ENCODE data around the gene INS. TPM values are rescaled to one million over a fixed set of nuclear protein-coding genes. Genes with fewer than 3 reads are reported as not detected.

INS gene
- total RNA-seq, 2 donors from 2014 or later, result not detected

DNA sequence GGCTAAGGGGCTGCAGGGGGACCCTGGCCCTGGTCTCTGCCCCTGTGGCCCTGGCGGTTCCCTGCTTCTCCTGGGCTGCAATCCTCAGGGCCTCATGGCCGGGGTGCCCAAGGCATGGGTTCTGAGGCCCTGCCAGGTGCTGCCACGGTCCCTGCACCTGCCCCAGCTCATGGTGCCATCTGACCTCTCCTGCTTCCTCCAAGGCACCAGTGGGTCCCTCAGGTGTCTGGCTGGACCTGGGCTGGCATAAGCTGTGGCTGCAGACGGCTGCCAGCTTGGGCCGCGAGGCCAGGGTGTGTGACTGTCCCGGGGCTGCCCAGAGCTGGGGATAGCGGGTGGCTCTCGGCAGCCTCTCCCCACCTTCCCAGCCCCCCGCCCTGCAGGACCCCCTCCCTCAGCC is 2.0 kb downstream of the INS start:
- H3K27me3 Mint-ChIP-seq (ENCODE audit: insufficient read depth), result peaks cover 2% of the 10 kb centered on the region

GRCh38 chr11:2158296-2158737 is 2.7 kb downstream of the INS start:
- DNase-seq, result no peak
- no peaks in the 10 kb centered on the region for H3K36me3 Mint-ChIP-seq (ENCODE audit: low read depth)
- no peaks in the 10 kb centered on the region for H3K9me3 Mint-ChIP-seq
- Histone ChIP-seq H3K36me3 (ENCODE audit: control insufficient read depth, insufficient read depth, low read length) (no peaks in the 10 kb centered on the region), H3K9me3 (ENCODE audit: control insufficient read depth, low read length) (no peaks in the 10 kb centered on the region), H3K27ac (ENCODE audit: low read depth, low read length) (no peak overlapping the region), H3K27me3 (ENCODE audit: control insufficient read depth, insufficient read depth, low read length, poor library complexity, severe bottlenecking) (no peaks in the 10 kb centered on the region), H3K4me1 (ENCODE audit: control insufficient read depth, insufficient read depth, low read length) (no peaks in the 10 kb centered on the region), H3K4me3 (ENCODE audit: low read length) (no peak overlapping the region), H3K9ac (ENCODE audit: extremely low read depth, low read length, poor library complexity, severe bottlenecking) (no peak overlapping the region)
- 83 to 86% methylated on average over 2 to 13 of the region's 13 CpGs for WGBS, 2 experiments (ENCODE audit: insufficient coverage in 1 of 2, insufficient read length in 1 of 2)
- H3K4me3 Mint-ChIP-seq, result no peak overlapping the region
- H3K4me1 Mint-ChIP-seq, result no peaks in the 10 kb centered on the region
- peaks cover 6% of the 10 kb centered on the region for H3K27me3 Mint-ChIP-seq (ENCODE audit: insufficient read depth)
- no peak overlapping the region for H3K27ac Mint-ChIP-seq
- TF ChIP-seq, protein P1, sequence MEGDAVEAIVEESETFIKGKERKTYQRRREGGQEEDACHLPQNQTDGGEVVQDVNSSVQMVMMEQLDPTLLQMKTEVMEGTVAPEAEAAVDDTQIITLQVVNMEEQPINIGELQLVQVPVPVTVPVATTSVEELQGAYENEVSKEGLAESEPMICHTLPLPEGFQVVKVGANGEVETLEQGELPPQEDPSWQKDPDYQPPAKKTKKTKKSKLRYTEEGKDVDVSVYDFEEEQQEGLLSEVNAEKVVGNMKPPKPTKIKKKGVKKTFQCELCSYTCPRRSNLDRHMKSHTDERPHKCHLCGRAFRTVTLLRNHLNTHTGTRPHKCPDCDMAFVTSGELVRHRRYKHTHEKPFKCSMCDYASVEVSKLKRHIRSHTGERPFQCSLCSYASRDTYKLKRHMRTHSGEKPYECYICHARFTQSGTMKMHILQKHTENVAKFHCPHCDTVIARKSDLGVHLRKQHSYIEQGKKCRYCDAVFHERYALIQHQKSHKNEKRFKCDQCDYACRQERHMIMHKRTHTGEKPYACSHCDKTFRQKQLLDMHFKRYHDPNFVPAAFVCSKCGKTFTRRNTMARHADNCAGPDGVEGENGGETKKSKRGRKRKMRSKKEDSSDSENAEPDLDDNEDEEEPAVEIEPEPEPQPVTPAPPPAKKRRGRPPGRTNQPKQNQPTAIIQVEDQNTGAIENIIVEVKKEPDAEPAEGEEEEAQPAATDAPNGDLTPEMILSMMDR (conservative IDR thresholded peaks at IDR 0.05), result no peak

More for the DNA sequence above, 2.0 kb downstream of the INS start:
- no peak overlapping the region for H3K27ac ChIP-seq (ENCODE audit: low read depth, low read length)
- Mint-ChIP-seq H3K4me1 (no peaks in the 10 kb centered on the region), H3K4me3 (no peak overlapping the region), H3K9me3 (no peaks in the 10 kb centered on the region), H3K36me3 (ENCODE audit: low read depth) (no peaks in the 10 kb centered on the region), H3K27ac (no peak overlapping the region)
- no peaks in the 10 kb centered on the region for H3K9me3 ChIP-seq (ENCODE audit: control insufficient read depth, low read length)
- no peaks in the 10 kb centered on the region for H3K27me3 ChIP-seq (ENCODE audit: control insufficient read depth, insufficient read depth, low read length, poor library complexity, severe bottlenecking)
- H3K4me3 ChIP-seq (ENCODE audit: low read length), result no peak overlapping the region
- WGBS, 2 experiments (ENCODE audit: insufficient coverage in 1 of 2, insufficient read length in 1 of 2), result 84 to 91% methylated on average over 3 to 9 of the region's 10 CpGs
- H3K9ac ChIP-seq (ENCODE audit: extremely low read depth, low read length, poor library complexity, severe bottlenecking), result no peak overlapping the region
- DNase-seq, result no peak
- no peaks in the 10 kb centered on the region for H3K4me1 ChIP-seq (ENCODE audit: control insufficient read depth, insufficient read depth, low read length)
- TF ChIP-seq, protein P1 (conservative IDR thresholded peaks at IDR 0.05), result no peak
- H3K36me3 ChIP-seq (ENCODE audit: control insufficient read depth, insufficient read depth, low read length), result no peaks in the 10 kb centered on the region

GRCh38 chr11:2157294-2158040 is 3.5 kb downstream of the INS start:
- Histone ChIP-seq H3K27ac (ENCODE audit: low read depth, low read length) (no peak overlapping the region), H3K4me1 (ENCODE audit: control insufficient read depth, insufficient read depth, low read length) (no peaks in the 10 kb centered on the region), H3K27me3 (ENCODE audit: control insufficient read depth, insufficient read depth, low read length, poor library complexity, severe bottlenecking) (no peaks in the 10 kb centered on the region), H3K4me3 (ENCODE audit: low read length) (no peak overlapping the region), H3K9ac (ENCODE audit: extremely low read depth, low read length, poor library complexity, severe bottlenecking) (no peak overlapping the region), H3K36me3 (ENCODE audit: control insufficient read depth, insufficient read depth, low read length) (no peaks in the 10 kb centered on the region), H3K9me3 (ENCODE audit: control insufficient read depth, low read length) (no peaks in the 10 kb centered on the region)
- TF ChIP-seq, protein P1 (conservative IDR thresholded peaks at IDR 0.05), result no peak
- DNase-seq, result no peak
- H3K4me1 Mint-ChIP-seq, result no peaks in the 10 kb centered on the region
- peaks cover 10% of the 10 kb centered on the region for H3K27me3 Mint-ChIP-seq (ENCODE audit: insufficient read depth)
- no peaks in the 10 kb centered on the region for H3K36me3 Mint-ChIP-seq (ENCODE audit: low read depth)
- 80 to 84% methylated on average over 6 to 18 of the region's 18 CpGs for WGBS, 2 experiments (ENCODE audit: insufficient coverage in 1 of 2, insufficient read length in 1 of 2)
- H3K4me3 Mint-ChIP-seq, result no peak overlapping the region
- H3K9me3 Mint-ChIP-seq, result no peaks in the 10 kb centered on the region
- no peak overlapping the region for H3K27ac Mint-ChIP-seq

All from endodermal cell (in vitro differentiated cells).